ENCODE measurements around the gene VILL. TPM values are rescaled to one million over a fixed set of nuclear protein-coding genes. Genes with fewer than 3 reads are reported as not detected.

The VILL gene
- total RNA-seq, 1 donor from 2014 or later: 13.7 TPM

DNA sequence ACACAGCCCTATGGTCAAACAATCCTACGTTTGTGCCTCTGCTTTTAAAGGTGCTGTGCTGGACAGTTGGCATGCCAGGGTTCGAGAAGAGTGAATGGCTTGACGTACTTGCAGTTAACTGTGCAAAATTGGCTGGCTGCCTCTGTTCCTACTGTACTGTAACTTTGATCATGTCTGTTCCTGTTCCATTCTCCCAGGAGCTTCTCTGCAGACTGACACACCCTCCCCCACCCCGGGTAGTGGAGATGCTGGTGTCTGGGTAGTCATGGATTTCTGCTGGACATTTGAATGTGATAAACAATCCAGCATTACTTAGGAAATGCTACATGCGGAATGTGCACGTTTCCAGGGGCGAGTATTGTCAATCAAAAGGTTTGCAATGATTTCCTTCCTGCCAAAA is 6.5 kb upstream of the VILL start:
- Mint-ChIP-seq H3K27ac (ENCODE audit: unreplicated experiment) (no peak overlapping the region), H3K36me3 (ENCODE audit: low read depth, unreplicated experiment) (peaks cover 27% of the 10 kb centered on the region), H3K27me3 (ENCODE audit: unreplicated experiment) (peaks cover under 1% of the 10 kb centered on the region), H3K9me3 (ENCODE audit: unreplicated experiment) (no peaks in the 10 kb centered on the region), H3K4me1 (ENCODE audit: unreplicated experiment) (peaks cover 19% of the 10 kb centered on the region), H3K4me3 (ENCODE audit: unreplicated experiment) (no peak overlapping the region)
- no peak for DNase-seq (ENCODE audit: low spot score)
- TF ChIP-seq, protein P1, sequence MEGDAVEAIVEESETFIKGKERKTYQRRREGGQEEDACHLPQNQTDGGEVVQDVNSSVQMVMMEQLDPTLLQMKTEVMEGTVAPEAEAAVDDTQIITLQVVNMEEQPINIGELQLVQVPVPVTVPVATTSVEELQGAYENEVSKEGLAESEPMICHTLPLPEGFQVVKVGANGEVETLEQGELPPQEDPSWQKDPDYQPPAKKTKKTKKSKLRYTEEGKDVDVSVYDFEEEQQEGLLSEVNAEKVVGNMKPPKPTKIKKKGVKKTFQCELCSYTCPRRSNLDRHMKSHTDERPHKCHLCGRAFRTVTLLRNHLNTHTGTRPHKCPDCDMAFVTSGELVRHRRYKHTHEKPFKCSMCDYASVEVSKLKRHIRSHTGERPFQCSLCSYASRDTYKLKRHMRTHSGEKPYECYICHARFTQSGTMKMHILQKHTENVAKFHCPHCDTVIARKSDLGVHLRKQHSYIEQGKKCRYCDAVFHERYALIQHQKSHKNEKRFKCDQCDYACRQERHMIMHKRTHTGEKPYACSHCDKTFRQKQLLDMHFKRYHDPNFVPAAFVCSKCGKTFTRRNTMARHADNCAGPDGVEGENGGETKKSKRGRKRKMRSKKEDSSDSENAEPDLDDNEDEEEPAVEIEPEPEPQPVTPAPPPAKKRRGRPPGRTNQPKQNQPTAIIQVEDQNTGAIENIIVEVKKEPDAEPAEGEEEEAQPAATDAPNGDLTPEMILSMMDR (IDR thresholded peaks at IDR 0.05; ENCODE audit: unreplicated experiment): no peak

GRCh38 chr3:37984596-37984995 is 6.0 kb upstream of the VILL start:
- H3K4me1 Mint-ChIP-seq (ENCODE audit: unreplicated experiment): peaks cover 25% of the 10 kb centered on the region
- no peak for DNase-seq (ENCODE audit: low spot score)
- H3K27ac Mint-ChIP-seq (ENCODE audit: unreplicated experiment): no peak overlapping the region
- TF ChIP-seq, protein P1 (IDR thresholded peaks at IDR 0.05; ENCODE audit: unreplicated experiment): no peak
- peaks cover 2% of the 10 kb centered on the region for H3K27me3 Mint-ChIP-seq (ENCODE audit: unreplicated experiment)
- no peaks in the 10 kb centered on the region for H3K9me3 Mint-ChIP-seq (ENCODE audit: unreplicated experiment)
- H3K36me3 Mint-ChIP-seq (ENCODE audit: low read depth, unreplicated experiment): peaks cover 27% of the 10 kb centered on the region
- peak overlapping the region; percentile 5 for H3K4me3 Mint-ChIP-seq (ENCODE audit: unreplicated experiment)

DNA sequence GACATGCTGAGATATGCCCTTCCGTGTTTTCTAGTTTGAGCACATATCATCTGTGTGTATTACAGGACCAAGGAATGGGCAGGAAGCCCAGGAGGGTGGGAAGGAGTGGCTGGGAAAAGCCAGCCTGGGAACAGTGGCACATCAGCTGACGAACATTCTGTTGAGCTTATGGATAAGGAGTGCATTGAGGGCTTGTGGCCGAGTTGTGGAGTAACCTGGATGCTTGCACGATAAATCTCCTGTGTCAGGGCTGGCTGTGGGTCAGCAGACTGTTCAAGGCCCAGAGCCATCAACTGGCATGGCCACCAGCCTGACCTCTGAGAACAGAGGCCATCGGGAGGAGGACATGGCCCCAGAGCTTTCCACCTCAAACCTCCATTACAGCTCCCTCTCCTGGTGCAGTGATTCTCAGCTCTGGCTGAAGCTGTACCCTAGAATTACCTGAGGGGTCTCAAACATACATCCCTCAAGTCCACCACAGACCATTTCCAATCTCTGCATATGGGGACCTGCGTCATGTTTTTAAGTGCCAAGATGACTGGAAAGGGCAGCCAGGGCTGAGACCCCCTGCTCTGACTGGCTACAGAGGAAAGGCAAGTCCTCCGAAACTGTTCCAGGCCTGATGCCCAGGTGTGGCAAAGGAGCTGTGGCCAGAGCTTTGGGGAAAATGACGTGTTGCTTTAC is 4.8 kb upstream of the VILL start:
- Mint-ChIP-seq H3K36me3 (ENCODE audit: low read depth, unreplicated experiment) (peaks cover 27% of the 10 kb centered on the region), H3K27ac (ENCODE audit: unreplicated experiment) (peak overlapping the region; percentile 70), H3K4me3 (ENCODE audit: unreplicated experiment) (no peak overlapping the region), H3K27me3 (ENCODE audit: unreplicated experiment) (peaks cover 2% of the 10 kb centered on the region), H3K4me1 (ENCODE audit: unreplicated experiment) (peaks cover 25% of the 10 kb centered on the region), H3K9me3 (ENCODE audit: unreplicated experiment) (no peaks in the 10 kb centered on the region)
- DNase-seq (ENCODE audit: low spot score): no peak
- TF ChIP-seq, protein P1 (IDR thresholded peaks at IDR 0.05; ENCODE audit: unreplicated experiment): no peak

DNA sequence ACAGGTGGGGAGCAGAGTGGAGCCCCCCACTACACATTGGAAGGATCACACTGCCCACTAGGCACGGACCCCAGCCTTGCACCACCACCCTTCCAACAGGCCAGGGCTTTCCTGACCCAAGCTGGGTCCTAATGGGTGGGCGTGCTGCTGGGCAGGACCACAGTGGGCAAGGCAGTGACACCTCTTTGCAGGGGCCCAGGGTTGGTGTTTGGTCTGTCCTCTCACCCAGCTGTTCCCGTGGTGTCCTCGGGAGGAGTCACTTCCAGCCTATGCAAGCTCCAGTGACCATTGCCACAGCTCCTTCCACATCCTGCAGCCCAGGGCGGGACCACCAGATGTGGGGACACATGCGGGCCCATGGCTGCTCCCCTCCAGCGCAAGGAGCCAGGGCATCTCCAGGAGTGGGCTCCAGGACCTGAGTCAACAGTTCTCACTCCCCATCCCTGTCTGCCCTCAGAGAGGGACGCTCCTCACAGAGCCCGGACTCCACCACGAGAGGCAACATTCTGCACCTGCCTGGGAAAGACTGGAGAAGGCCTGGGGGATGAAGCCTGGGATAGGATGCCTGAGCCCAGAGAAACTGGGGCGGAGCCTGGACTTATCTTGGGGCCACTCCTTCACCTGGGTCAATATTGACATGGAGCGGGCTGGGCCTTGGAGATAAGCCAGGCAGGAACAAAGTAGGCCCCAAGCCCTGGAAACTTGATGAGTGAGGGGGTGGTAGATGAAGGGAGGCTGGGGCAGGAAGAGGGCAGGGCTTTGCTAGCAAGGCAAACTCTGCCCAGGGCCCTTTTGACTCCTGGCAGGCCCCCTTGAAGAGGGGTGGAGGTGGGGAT is 3.9 kb upstream of the VILL start:
- DNase-seq (ENCODE audit: low spot score): peak; percentile 45
- TF ChIP-seq, protein P1 (IDR thresholded peaks at IDR 0.05; ENCODE audit: unreplicated experiment): no peak
- H3K9me3 Mint-ChIP-seq (ENCODE audit: unreplicated experiment): no peaks in the 10 kb centered on the region
- peaks cover 21% of the 10 kb centered on the region for H3K36me3 Mint-ChIP-seq (ENCODE audit: low read depth, unreplicated experiment)
- no peak overlapping the region for H3K4me3 Mint-ChIP-seq (ENCODE audit: unreplicated experiment)
- H3K4me1 Mint-ChIP-seq (ENCODE audit: unreplicated experiment): peaks cover 25% of the 10 kb centered on the region
- no peak overlapping the region for H3K27ac Mint-ChIP-seq (ENCODE audit: unreplicated experiment)
- H3K27me3 Mint-ChIP-seq (ENCODE audit: unreplicated experiment): peaks cover 2% of the 10 kb centered on the region

DNA sequence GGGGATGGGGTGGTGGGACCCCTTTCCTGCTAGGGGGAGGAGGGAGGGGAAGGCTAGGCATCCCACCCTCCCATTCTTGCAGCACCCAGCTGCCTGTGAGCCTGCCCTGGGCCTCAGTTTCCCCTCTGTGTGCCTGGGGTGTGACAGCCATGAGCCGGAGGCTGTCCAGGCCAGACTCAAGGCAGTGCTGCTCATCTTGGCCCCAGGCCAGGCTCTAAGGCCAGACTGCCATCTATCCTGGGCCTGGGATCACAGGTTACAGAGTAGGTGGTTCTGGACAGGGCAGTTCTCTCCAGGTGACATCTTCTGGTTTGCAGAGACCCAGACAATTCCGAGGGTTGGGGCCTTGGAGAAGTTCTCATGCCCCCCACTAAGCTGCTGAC is 3.3 kb upstream of the VILL start:
- H3K4me3 Mint-ChIP-seq (ENCODE audit: unreplicated experiment): no peak overlapping the region
- DNase-seq (ENCODE audit: low spot score): no peak
- TF ChIP-seq, protein P1 (IDR thresholded peaks at IDR 0.05; ENCODE audit: unreplicated experiment): no peak
- peaks cover 5% of the 10 kb centered on the region for H3K27me3 Mint-ChIP-seq (ENCODE audit: unreplicated experiment)
- peaks cover 15% of the 10 kb centered on the region for H3K36me3 Mint-ChIP-seq (ENCODE audit: low read depth, unreplicated experiment)
- H3K27ac Mint-ChIP-seq (ENCODE audit: unreplicated experiment): no peak overlapping the region
- H3K9me3 Mint-ChIP-seq (ENCODE audit: unreplicated experiment): no peaks in the 10 kb centered on the region
- H3K4me1 Mint-ChIP-seq (ENCODE audit: unreplicated experiment): peaks cover 28% of the 10 kb centered on the region
